Neutrophil (primary cell): ENCODE measurements around the gene NT5C2.

Experiments used
- H3K27ac ChIP-seq: fragments of 200-600 bp; sonication (generic); 2 replicates; pipeline ENCODE4 v1.5.1; 2016; ENCODE audit warnings: mild to moderate bottlenecking, moderate library complexity
- H3K27me3 ChIP-seq: fragments of 200-600 bp; sonication (generic); 2 replicates; pipeline ENCODE4 v1.6.0; 2016; ENCODE audit warnings: mild to moderate bottlenecking
- H3K36me3 ChIP-seq: fragments of 200-600 bp; sonication (generic); 2 replicates; pipeline ENCODE4 v1.5.1; 2017
- H3K4me1 ChIP-seq, 2 experiments: fragments of 200-600 bp in 1 of 2; sonication (generic) in 1 of 2; 1 replicate in 1 of 2; 2 replicates in 1 of 2; pipeline versions ENCODE4 v1.5.1 to v1.6.1; 2013 to 2016; ENCODE audit warnings: low read depth in 1 of 2, low read length in 1 of 2, mild to moderate bottlenecking in 1 of 2, moderate library complexity in 1 of 2; ENCODE audit not compliant: control insufficient read depth in 1 of 2, insufficient read depth in 1 of 2
- H3K4me3 ChIP-seq, 2 experiments: fragments of 200-600 bp in 1 of 2; sonication (generic) in 1 of 2; 1 replicate in 1 of 2; 2 replicates in 1 of 2; pipeline ENCODE4 v1.5.1; 2013 to 2016; ENCODE audit warnings: low read depth in 1 of 2, low read length in 1 of 2, mild to moderate bottlenecking in 1 of 2, moderate library complexity in 1 of 2
- H3K9me3 ChIP-seq: fragments of 200-600 bp; sonication (generic); 2 replicates; pipeline ENCODE4 v1.5.1; 2016
- TF ChIP-seq, protein P1 (sequence below): fragments of 200-600 bp; sonication (generic); IDR thresholded peaks from 2 replicates; pipeline ENCODE4 v1.5.1; 2016; ENCODE audit warnings: antibody characterized with exemption

Gene NT5C2

DNA sequence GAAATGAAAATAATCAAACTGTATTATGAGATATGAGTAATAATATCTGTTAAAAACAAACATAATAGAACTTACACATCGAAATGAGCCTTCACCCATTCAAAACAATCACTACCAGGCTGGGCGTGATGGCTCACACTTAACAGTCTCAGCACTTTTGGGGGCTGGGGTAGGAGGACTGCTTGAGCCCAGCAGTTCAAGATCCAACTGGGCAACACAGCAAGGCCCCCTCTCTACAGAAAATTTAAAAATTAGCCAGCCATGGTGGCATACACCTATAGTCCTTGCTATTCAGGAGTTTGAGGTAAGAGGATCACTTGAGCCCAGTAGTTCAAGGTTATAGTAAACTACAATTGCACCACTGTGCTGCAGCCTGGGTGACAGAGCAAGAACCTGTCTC lies 75.8 kb downstream of the NT5C2 start:
- Histone ChIP-seq H3K27ac (no peak overlapping the region), H3K27me3 (no peaks in the 10 kb centered on the region), H3K4me3 (no peak overlapping the region), H3K9me3 (no peaks in the 10 kb centered on the region), H3K4me1 (peaks cover 0 to 9% of the 10 kb centered on the region in 2 experiments), H3K36me3 (peaks cover 29% of the 10 kb centered on the region)
- TF ChIP-seq, protein P1, sequence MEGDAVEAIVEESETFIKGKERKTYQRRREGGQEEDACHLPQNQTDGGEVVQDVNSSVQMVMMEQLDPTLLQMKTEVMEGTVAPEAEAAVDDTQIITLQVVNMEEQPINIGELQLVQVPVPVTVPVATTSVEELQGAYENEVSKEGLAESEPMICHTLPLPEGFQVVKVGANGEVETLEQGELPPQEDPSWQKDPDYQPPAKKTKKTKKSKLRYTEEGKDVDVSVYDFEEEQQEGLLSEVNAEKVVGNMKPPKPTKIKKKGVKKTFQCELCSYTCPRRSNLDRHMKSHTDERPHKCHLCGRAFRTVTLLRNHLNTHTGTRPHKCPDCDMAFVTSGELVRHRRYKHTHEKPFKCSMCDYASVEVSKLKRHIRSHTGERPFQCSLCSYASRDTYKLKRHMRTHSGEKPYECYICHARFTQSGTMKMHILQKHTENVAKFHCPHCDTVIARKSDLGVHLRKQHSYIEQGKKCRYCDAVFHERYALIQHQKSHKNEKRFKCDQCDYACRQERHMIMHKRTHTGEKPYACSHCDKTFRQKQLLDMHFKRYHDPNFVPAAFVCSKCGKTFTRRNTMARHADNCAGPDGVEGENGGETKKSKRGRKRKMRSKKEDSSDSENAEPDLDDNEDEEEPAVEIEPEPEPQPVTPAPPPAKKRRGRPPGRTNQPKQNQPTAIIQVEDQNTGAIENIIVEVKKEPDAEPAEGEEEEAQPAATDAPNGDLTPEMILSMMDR = no peak

- Histone ChIP-seq H3K4me3 (no peak overlapping the region), H3K27me3 (no peaks in the 10 kb centered on the region), H3K36me3 (peaks cover 32% of the 10 kb centered on the region), H3K27ac (no peak overlapping the region), H3K9me3 (no peaks in the 10 kb centered on the region), H3K4me1 (peaks cover 19% of the 10 kb centered on the region in 2 experiments)
- TF ChIP-seq, protein P1 = no peak
These were observed 78.2 kb downstream of the NT5C2 start for GRCh38 chr10:103114876-103115275.

DNA sequence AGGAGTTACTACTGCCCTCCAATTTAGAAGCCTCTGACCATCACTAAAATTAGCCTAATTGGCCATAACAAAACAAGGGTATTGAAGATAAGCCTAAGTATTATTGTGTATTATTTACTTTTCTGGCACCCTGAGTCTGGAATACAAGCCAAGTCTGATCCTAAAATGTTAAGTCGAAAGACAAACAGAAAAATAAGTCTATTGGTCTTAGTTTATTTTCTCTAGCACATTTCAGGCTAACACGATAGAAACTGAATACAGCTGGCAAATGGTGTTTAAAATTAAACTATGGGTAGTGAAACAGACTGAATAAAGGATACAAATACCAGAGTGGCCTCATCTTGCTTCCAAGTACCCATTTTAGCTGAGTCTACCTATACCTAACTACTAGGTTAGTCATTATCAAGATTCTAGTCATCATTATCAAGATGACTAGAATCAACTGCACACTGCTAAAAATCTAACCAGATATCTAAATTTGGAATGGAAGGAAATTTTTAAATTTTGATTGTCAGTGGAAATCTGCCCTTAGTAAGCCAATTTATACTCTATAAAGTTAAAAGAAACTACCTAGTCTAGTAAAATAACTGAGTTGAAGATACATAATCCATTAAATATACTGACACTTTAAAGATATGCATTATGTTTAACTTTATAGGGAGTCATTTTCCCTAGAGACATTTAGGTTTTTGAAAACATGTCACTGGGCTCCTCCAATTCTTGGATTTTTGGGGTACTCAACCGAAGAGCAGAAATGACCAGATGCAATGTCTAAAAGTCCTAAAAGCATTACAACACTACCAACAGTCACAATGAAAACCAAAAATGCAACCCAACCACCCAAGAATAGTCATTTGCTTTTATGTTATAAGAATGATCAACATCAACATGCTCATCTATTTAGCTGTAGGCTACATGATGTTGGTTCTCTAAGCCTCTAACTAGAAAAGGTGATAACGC lies 80.9 kb downstream of the NT5C2 start:
- TF ChIP-seq, protein P1 = no peak
- no peak overlapping the region for H3K27ac ChIP-seq
- H3K9me3 ChIP-seq = no peaks in the 10 kb centered on the region
- peaks cover 27 to 28% of the 10 kb centered on the region in 2 experiments for H3K4me1 ChIP-seq
- peaks cover 42% of the 10 kb centered on the region for H3K36me3 ChIP-seq
- H3K4me3 ChIP-seq = no peak overlapping the region
- H3K27me3 ChIP-seq = no peaks in the 10 kb centered on the region

GRCh38 chr10:103111031-103111917 lies 81.8 kb downstream of the NT5C2 start:
- no peak overlapping the region for H3K4me3 ChIP-seq
- H3K27ac ChIP-seq = peak overlapping the region; percentile 35
- H3K9me3 ChIP-seq = no peaks in the 10 kb centered on the region
- H3K27me3 ChIP-seq = no peaks in the 10 kb centered on the region
- TF ChIP-seq, protein P1 = no peak
- peaks cover 49% of the 10 kb centered on the region for H3K36me3 ChIP-seq
- H3K4me1 ChIP-seq = peaks cover 27 to 28% of the 10 kb centered on the region in 2 experiments

DNA sequence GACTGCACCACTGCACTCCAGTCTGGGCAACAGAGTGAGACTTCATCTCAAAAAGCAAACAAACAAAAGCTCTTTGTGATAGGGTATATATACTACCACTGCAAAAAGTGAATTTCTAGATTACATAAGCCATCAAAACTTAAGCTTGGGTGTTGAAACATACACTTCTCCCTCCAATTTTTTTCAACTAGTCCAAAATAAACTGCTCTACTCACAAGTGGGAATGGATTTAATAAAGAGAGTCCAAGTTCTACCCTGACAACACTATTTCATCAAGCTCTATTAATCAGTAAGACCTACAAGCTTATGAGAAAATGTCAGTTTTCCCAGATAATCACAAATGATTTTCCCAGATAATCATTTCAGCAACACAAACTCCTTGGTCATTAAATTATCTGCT lies 82.7 kb downstream of the NT5C2 start:
- no peaks in the 10 kb centered on the region for H3K9me3 ChIP-seq
- no peak overlapping the region for H3K4me3 ChIP-seq
- H3K27ac ChIP-seq = peak overlapping the region; percentile 55
- H3K36me3 ChIP-seq = peaks cover 57% of the 10 kb centered on the region
- H3K27me3 ChIP-seq = no peaks in the 10 kb centered on the region
- TF ChIP-seq, protein P1 = no peak
- peaks cover 27 to 28% of the 10 kb centered on the region in 2 experiments for H3K4me1 ChIP-seq
